Measurements from ENCODE around the gene DOK3.

DNA sequence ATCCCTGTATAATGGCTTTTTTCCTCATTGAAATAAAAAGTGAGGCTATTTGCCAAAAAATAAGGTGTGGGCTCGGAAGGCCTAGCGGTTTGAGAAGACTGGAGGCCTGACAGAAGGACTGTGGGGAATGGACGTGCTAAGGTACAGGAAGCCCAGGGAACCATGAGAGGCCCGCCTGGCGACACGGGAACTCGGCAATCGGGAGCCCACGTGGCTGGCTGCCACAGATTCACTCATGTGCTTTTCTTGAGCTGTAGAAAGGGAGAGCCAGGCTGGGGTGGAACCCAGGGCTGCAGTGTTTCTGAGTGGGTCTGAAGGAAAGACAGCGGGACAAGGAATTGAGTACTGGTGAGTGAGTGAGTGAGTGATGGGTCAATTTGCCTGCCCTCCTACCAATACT is 19.0 kb upstream of the DOK3 start:
- TF ChIP-seq POLR2AphosphoS5 (IDR thresholded peaks at IDR 0.05; ENCODE audit: low read depth, low read length): no peak
- TF ChIP-seq TAF1 (IDR thresholded peaks at IDR 0.05; ENCODE audit: borderline replicate concordance, insufficient read depth, low read length): no peak
- no peak for TF ChIP-seq SIN3A (IDR thresholded peaks at IDR 0.05; ENCODE audit: borderline replicate concordance, insufficient read depth, low read length)
- TF ChIP-seq, protein P1, sequence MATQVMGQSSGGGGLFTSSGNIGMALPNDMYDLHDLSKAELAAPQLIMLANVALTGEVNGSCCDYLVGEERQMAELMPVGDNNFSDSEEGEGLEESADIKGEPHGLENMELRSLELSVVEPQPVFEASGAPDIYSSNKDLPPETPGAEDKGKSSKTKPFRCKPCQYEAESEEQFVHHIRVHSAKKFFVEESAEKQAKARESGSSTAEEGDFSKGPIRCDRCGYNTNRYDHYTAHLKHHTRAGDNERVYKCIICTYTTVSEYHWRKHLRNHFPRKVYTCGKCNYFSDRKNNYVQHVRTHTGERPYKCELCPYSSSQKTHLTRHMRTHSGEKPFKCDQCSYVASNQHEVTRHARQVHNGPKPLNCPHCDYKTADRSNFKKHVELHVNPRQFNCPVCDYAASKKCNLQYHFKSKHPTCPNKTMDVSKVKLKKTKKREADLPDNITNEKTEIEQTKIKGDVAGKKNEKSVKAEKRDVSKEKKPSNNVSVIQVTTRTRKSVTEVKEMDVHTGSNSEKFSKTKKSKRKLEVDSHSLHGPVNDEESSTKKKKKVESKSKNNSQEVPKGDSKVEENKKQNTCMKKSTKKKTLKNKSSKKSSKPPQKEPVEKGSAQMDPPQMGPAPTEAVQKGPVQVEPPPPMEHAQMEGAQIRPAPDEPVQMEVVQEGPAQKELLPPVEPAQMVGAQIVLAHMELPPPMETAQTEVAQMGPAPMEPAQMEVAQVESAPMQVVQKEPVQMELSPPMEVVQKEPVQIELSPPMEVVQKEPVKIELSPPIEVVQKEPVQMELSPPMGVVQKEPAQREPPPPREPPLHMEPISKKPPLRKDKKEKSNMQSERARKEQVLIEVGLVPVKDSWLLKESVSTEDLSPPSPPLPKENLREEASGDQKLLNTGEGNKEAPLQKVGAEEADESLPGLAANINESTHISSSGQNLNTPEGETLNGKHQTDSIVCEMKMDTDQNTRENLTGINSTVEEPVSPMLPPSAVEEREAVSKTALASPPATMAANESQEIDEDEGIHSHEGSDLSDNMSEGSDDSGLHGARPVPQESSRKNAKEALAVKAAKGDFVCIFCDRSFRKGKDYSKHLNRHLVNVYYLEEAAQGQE (IDR thresholded peaks at IDR 0.05; ENCODE audit: insufficient read depth in 1 of 2, low read depth in 2 of 2, low read length in 2 of 2): no peak
- TF ChIP-seq FOXP2 (optimal IDR thresholded peaks at IDR 0.05; ENCODE audit: borderline replicate concordance, extremely low read depth, extremely low read length, insufficient read depth): no peak

Data from PFSK-1 (cell line).